ENCODE measurements around the gene SLC22A14.

- no peak for TF ChIP-seq POLR2AphosphoS5 (IDR thresholded peaks at IDR 0.05)
- no peak for TF ChIP-seq POLR2A (IDR thresholded peaks at IDR 0.05)
Observed at GRCh38 chr3:38361496-38361895, 79.4 kb downstream of the SLC22A14 start.

Measured in spleen (tissue), 3 donors.